GM18867 (cell line): ENCODE results near the gene FAM72A.
A peak's percentile ranks its signal among the peaks of the same experiment; 100 is the strongest.
"Not testable (repeated sequence)": the region's sequence is repeated elsewhere in the genome, so short reads cannot be mapped to it uniquely, and the experiment has no call there.

Experiments
- ATAC-seq: cut with Tn5 transposase; IDR thresholded peaks from one replicate; pipeline ENCODE4 v1.9.1; 2021; ENCODE audit warnings: mild to moderate bottlenecking, moderate library complexity; ENCODE audit not compliant: unreplicated experiment

Gene FAM72A

DNA sequence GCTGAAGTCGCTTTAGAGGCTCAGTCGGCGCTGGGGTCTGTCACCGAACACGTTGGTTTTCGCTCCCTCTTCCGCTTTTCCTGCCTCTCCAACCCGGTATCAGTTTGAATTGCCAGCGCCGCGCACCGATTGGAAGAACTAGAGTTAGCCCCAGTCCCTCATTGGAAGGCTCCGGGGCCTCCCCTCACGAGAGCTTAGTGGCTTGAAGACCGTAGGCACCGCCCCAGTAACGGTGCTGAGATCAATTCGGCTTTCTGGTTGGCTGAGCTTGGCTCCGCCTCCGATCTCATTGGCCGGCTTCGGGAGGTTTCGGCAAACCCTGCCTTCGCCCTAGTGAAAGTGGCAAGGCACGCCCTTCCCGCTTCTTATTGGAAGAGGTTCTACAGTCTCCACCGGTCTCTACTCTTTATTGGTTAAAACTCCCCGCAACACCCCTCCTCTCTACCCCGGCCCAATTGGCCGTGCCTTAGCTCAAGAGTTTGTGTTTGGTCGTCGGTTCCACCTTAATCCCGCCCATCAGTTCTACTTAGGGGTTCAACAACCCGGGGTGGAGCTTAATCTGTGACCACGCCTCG lies at the start of gene FAM72A:
FAM72A (minus strand) TSS at position 51 of the 575 bp plus-strand sequence. CDS start 814 bp downstream, outside the sequence.
- ATAC-seq, result peak; percentile 81

DNA sequence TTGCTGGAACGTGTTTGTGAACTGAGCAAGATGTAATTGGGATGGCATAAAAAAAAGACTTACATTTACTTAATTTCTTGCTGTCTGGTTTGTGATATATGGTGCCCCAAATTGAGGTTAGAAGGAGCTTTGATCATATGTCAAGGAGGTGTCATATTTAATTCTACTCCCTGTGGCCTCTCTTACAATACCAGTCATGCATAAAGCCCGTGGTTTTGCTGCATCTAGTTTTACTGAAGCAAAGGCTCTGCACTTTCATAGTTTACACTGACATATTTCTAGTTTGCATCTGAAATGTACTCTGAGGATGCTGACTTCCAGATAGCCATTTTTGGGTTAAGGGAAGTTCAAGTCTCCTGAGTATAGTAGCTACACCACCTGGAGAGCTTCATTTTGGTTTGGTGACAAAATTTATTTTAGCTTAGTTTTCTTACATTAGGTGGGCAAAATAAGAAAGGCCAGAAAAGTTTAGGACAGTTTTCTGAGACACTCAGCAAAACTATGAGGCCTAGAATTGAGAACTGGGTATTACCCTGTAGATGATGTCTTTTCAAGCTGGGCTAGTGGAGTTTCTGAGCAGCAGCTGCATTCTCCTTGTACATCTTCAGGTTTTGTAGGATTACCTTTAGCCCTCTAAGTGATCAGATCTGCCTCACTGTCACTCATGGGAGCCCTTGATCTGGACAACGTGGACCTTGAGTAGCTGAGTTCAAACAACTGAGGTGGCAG lies 48.5 kb upstream of the FAM72A start:
- peak; percentile 87 for ATAC-seq

DNA sequence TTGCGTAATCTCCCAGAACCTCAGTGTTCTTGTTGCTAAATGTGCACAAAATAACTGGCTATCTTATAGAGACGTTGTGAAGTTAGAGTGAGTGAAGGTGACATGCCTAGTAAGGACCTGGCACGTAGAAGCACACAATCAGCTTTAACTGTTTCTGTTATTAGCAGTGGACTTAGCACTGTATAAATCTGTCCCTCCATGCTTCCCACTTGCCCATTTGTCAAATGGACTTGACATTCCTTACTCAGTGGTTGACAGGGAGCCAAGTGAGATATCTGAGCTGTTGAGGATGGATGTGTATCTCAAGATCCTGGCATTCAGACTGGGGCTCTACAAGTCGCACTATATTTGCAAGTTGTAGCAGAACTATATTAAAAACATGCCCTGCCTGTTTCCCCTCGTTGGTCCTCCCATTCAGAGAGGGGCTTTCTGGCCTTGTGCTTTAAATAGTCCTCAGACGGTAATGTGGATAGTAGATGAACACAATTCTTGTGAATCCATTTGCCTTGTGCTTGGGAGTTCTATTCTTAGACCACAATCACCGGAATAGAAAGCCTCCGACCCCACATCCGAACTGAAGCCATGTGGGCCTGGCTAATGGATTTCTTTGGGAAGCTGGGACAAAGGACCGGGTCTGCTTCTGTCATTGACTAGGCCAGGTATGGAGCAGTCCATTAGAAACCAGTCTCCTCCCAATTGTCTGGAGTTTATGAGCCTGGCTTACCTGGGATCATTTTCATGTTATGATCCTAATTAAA lies 43.7 kb upstream of the FAM72A start:
- ATAC-seq, result not testable (repeated sequence)

DNA sequence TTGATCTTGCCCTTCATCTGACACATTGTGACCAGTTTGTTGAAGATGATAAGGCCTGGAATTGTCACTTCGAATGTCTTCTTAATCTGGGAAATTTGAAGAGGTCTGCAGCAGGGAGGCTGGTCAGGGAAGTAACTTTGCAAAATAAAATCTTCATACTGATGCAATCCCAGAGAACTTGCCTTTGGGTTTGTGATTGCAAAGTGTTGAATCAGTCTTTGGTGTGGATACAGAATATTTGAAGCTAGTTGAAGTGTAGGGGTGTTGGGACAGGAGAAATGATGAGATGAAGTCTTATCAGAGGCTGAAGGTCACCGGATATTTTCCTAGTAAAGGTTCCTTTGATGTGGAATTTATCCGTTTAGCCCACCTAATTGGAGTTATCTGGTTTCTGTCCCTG lies 42.8 kb upstream of the FAM72A start:
- ATAC-seq, result not testable (repeated sequence)

DNA sequence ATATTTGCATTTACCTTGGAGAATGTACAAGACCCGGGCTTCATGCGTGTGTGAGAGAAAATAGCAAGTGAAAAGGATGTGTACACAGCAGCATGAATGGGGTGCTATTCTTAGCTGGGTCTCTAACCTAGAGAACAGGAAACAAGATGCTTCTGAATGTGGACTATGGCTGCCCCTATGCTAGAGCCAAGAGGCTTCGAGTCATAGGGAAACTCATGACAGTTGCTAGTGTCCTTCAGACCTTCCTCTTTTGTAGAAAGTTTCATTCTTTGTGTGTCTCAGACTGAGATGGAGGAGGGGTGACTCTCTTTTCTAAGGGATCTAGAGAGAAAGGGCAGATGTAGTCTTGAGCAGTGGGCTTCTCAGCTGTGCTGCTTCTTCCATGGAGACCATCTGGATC lies 40.7 kb upstream of the FAM72A start:
- peak; percentile 97 for ATAC-seq

DNA sequence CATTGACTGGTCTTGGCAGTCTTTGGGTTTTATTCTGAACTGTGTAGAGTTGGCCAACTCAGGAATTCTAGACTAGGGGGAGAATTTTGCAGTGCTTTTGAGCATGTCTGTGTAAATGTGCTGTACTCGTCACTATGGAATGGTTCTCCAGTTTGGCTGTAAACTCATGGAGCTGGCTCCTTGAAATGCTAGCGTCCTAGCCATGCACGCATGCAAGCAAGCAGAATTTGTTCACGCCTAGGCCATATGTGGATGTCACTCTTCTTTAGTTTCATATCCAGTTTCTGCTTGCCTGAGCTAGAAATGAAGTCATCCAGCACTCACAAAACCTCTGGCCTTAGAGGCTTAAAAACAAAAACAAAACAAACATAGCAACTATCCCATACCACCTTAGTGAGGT lies 37.6 kb upstream of the FAM72A start:
- ATAC-seq, result peak; percentile 57

DNA sequence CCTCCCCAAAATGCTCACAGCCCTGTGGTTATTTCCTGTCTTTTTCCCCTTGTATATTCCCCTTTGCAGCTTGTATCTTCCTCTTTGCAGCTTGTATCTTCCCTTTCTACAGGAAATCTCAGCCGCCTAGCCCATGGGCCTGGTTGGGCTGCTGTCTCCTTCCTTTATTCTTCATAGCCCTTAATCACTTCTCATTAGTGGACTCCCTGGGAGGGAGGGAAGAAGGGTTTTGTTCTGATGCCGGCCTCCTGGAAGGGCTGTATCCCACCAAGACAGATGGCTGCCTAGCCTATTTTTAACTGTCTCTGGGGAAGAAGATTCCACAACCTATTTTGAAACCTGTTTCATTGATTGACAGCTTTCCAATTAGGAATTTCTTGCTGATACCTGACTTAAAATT lies 32.6 kb upstream of the FAM72A start:
- ATAC-seq, result not testable (repeated sequence)

DNA sequence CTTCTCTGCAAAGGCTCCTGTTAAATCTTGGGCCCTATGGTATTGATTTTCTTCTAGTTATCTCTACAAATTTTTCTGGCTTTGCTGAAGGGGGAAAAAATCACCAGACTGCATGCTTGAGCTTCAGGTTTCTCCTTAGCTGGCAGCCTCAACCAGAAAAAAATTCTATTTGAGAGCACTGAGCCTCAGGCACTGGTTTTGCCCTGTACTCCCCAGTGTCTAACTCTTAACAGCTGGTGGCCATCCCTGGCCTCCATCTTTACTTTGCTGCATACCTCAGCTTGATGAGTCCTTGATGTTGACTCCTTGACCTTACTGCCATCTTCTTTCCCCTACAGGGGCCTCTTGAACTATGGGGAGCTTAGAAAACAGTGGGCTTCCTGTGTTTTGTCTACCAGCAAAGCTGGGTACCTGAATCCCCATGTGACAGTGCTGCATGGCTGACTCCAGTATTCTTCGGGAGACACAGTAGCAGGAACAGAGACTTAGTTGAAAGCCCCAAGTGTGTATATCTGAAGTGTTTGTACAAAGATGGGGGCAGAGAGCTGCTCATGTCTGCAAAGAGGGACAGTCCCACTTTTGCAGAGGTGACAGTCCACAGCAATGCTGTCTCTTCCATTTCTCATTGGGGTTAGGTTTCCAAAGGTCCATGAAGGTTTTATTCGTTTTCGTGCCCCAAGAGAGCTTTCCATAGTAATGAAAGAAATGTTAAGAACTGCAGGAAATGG lies 31.7 kb upstream of the FAM72A start:
- ATAC-seq, result not testable (repeated sequence)

DNA sequence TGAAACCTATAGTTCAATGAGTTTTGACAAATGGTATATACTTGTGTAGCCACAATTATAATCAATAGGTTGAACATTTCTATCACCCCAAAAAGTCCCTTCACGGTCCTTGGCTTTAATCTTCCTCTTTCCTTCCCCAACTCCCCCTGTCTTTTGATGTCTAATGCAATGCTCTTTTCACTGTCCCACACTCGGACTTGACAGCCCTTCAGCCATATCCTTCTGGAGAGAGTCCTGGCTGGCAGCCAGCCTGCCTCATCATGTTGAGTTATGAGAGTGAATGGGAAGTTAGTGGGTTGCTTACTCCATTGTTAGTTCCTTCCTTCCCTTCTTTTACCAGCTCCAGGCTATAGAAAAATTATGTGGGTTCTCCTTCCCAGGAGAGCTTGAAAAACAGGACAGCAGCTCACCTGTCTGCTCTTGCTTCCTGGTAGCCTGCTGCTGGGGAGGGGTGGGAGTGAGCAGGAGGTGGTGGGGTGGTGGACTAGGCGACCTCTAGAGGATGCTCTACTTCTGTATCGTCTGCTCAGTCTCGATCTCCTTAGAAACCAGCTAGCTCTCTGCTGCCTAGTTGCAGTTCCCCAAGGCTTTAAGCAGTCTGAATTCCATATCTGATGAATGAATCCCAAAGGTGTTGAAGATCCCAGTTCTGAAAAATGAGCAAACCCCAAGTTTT lies 30.5 kb upstream of the FAM72A start:
- peak; percentile 73 for ATAC-seq

DNA sequence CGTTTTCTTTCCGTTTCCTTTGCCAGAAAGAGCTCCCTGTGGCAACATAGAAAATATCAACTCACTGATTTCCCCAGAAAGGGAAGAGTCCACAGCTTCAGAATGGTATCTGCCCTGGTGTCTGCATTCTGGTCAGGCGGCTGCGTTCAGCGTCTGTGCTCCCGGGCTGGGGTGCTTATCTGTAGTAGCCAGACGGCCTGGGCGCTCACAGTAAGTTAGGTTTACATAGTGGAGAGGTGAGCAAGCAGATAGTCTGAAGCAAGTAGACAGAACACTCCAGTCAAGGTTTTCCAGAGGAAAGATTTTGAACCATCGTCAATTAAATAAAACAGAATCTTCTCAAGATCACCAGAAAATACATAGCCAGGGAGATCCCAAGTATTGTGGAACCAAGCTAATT lies 29.4 kb upstream of the FAM72A start:
- ATAC-seq, result not testable (repeated sequence)

DNA sequence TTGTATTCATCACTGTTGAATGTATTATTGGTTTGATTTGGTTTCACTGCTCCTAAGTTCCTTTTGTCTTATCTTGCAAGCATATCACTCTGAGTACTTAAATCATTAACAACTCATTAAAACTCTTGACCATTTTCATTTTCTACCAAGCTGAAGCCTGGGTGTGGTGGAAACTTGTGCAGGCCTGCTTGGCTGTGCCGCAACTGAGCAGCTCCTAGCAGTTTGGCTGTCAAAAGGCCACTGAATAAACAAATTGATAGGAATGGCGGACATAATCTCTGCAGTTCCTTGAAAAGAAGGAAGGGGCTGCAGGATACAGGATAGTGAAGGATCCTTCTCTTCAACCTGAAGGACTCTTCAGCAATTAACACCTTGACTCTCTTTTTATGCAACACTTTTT lies 26.6 kb upstream of the FAM72A start:
- ATAC-seq, result not testable (repeated sequence)

DNA sequence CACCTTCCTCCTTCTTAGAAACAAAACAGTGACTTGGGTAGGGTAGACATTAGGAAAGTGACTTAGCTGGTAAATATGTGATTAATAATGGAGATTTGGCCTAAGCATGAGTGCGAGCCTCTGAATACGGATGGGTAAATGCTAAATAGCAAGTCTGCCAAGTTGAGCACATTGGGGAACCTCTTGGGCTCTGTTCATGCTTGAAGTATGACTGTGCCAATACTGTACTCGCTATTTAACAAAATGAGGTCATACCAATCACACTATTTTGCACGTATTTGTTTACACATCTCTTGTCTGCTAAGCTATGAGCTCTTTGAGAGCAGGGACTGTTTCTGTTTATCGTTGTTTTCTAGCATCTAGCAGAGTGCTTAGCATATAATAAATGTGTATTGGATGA lies 24.2 kb upstream of the FAM72A start:
- not testable (repeated sequence) for ATAC-seq

DNA sequence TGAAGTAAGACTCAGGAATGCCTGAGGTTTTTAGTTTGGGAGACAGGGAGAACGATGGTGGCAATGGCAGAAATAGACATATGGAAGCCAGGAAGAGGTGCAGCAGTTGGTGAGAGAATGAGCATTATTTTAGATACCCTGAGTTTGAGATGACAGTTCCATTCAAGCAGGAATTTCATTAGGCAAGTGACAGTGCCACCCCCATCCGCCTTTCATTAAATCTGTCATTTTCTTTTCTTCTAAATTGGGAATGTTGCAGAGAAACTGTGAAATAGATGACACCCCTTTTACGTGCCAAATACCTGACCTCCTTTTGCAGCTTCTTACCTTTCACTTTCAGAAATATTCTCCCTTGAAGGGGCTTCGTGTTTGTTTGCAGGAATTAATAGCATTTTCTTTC lies 22.7 kb upstream of the FAM72A start:
- ATAC-seq, result not testable (repeated sequence)

DNA sequence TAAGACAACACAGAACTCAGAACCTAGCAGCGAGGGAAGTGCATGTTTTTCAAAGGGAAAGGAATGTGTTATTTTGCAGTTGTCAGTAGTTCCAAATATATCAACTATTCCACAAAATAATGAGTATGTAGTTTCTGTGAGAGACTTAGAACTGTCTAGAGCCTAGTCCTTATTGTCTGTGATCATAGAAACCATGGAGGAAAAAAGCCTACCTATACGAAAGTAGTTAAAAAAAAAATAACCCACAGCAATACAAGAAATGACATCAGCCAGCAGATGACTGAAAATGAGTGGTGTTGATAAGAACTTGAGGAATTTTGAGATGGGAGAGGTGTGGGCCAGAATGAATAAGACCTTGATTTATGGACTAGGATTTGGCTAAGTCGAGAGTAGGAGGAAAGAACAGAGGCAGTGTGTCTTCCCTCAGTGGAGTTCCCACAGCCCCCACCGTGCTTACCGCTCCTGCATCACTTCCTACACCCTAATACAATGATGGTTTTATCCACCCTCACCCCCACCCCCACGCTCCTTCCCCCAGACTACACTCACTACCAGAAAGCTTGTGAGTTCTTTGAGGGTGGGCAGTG lies 21.6 kb upstream of the FAM72A start:
- ATAC-seq, result not testable (repeated sequence)

DNA sequence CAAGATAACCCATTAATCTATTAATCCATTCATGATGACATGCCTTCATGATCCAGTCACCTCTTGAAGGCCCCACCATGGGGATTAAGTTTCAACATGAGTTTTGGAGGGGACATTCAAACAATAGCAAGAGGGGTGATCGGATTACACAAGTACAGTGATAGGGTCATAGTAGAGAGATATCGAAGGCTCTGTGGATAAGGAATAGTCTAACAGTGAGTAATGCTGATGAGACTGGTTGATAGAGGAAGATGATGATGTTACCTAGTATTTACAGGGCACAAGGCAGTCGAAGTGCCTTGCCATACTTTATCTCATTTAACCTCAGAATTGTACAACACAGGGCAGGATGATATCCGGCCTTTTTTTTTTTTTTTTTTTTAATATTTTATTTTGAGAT lies 18.9 kb upstream of the FAM72A start:
- ATAC-seq, result not testable (repeated sequence)

DNA sequence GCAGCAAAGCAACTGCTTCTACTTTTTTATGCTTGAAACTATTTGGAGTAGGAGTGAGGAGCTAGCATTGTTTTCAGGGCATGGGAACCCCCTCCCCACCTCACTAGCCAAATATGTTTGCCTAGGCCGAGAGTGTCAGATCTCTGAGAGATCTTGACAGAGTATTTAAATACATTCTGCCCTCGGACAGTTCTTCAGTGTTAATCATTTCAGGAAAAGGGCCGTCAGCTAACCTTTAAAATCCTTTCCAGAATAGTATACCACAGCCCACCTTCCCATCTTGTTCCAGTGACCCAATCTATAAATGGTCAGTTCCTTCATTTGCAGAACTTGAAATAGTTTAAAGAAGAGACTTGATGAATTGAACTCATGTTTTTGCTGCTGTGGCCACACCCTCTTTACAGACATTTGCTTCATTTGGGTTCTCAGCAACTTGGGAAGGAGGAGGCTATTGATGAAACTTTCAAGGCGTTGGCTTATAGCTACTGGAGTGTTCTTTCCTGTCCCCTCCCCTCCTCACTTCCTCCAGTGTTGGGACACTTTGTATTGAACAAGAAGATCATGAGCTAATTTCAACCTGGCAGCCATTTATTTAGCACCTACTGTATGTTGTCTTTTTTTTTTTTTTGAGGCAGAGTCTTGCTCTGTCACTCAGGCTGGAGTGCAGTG lies 17.8 kb upstream of the FAM72A start:
- ATAC-seq, result not testable (repeated sequence)

DNA sequence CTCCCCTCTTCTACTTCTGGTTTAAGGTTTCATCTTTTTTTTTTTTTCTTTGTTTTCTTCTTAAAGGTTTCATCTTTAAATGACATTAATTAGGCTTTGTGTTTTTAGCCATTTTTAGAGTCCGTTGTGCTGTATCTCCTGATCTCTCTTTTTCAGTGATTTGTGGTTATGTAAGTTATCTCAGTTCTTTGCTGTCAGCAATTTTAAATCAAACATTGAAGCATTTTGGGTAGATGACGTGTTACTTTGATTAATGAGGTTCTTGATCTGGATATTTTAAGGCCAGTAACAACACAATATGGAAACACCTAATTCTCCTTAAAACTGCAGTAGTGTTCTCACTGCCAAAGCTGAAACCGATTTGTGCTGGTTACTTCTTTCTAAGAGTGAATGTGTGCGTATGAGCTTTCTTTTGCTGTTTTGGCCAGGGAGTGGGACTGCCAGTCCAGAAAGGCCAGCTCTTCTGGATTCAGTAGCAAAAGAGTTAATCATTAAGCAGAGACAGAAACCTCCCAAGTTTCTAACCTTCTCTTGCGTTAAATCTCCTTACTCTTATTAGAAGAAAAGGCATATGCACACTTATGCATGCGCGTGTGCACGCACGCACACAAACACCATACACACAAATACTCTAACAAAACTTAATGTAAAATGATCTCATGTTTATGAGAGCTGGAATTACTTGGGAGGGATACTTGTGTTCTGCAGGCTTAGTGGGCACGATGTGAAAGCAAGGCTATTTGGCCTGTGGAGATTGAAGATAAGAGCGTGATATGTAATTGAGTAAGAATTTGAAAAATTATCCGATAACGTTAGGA lies 17.1 kb upstream of the FAM72A start:
- ATAC-seq, result not testable (repeated sequence)

DNA sequence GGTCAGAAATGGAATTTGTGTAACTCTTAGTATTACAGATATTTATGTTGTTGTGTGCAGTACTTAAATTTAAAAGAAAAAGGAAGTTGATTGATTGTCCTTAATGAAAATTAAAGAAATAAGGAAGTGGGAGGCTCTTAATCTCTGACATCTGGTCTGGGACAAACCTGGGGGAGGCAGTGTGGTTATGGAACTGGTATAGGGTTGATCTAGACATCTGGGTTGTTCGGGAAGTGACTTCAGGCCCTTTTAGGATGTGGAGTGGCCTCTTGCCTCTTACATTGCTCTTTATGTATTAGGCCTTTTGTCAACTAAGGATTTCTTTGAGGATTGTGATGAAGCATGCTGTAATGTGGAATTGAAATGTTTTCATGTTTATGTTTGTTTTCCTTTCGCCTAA lies 16.1 kb upstream of the FAM72A start:
- not testable (repeated sequence) for ATAC-seq

DNA sequence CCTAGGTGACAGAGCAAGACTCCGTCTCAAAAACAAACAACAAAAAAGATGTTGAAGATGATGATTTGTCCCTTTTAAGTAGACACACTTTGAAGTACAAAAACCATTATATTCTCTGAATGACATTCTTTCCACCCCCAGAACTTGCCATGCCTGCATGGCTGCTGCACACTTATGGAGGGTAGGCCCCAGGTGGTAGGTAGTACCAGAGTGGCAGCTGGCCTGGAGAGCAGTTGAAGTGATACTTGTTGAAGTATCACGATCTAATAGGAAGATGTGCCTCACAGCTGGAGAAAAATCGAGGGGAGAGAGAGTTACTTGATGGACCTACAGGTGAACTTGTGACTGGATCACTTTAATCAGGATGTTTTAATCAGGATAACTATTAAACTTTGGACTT lies 15.6 kb upstream of the FAM72A start:
- ATAC-seq, result not testable (repeated sequence)
